Measurements from ENCODE around the gene ANKRD18A.
"Not testable (repeated sequence)": the region's sequence is repeated elsewhere in the genome, so short reads cannot be mapped to it uniquely, and the experiment has no call there.

Gene ANKRD18A

GRCh38 chr9:38622288-38622674 is 1.9 kb upstream of the ANKRD18A start:
- FAIRE-seq, result no peak
- TF ChIP-seq POLR2AphosphoS5 (IDR thresholded peaks at IDR 0.05; ENCODE audit: low read depth, low read length) (no peak), TAF1 (IDR thresholded peaks at IDR 0.05; ENCODE audit: borderline replicate concordance, low read depth, low read length) (no peak), POLR2A (IDR thresholded peaks at IDR 0.05; ENCODE audit: low read depth, low read length) (no peak)
- DNase-seq (ENCODE audit: insufficient read length), result no peak

GRCh38 chr9:38621434-38622287 is 1.3 kb upstream of the ANKRD18A start:
- TF ChIP-seq TAF1 (IDR thresholded peaks at IDR 0.05; ENCODE audit: borderline replicate concordance, low read depth, low read length) (no peak), POLR2A (IDR thresholded peaks at IDR 0.05; ENCODE audit: low read depth, low read length) (no peak), POLR2AphosphoS5 (IDR thresholded peaks at IDR 0.05; ENCODE audit: low read depth, low read length) (no peak)
- FAIRE-seq (peak; percentile 51), DNase-seq (ENCODE audit: insufficient read length) (no peak)

- TF ChIP-seq POLR2A (IDR thresholded peaks at IDR 0.05; ENCODE audit: low read depth, low read length), result no peak
- TF ChIP-seq POLR2AphosphoS5 (IDR thresholded peaks at IDR 0.05; ENCODE audit: low read depth, low read length), result no peak
- no peak for TF ChIP-seq TAF1 (IDR thresholded peaks at IDR 0.05; ENCODE audit: borderline replicate concordance, low read depth, low read length)
- FAIRE-seq (no peak), DNase-seq (ENCODE audit: insufficient read length) (no peak)
These were observed 594 bp downstream of the ANKRD18A start for GRCh38 chr9:38619556-38620447.

- not testable (repeated sequence) for FAIRE-seq; DNase-seq (ENCODE audit: insufficient read length)
These were observed 22.2 kb downstream of the ANKRD18A start for GRCh38 chr9:38598029-38598745.

- not testable (repeated sequence) for DNase-seq (ENCODE audit: insufficient read length); FAIRE-seq
These were observed 25.3 kb downstream of the ANKRD18A start for GRCh38 chr9:38595117-38595516.

GRCh38 chr9:38591346-38592063 is 28.9 kb downstream of the ANKRD18A start:
- DNase-seq (ENCODE audit: insufficient read length); FAIRE-seq: not testable (repeated sequence)

- not testable (repeated sequence) for FAIRE-seq; DNase-seq (ENCODE audit: insufficient read length)
These were observed 36.6 kb downstream of the ANKRD18A start for GRCh38 chr9:38583765-38584164.

- FAIRE-seq; DNase-seq (ENCODE audit: insufficient read length): not testable (repeated sequence)
These were observed 40.3 kb downstream of the ANKRD18A start for GRCh38 chr9:38580112-38580511.

- not testable (repeated sequence) for DNase-seq (ENCODE audit: insufficient read length); FAIRE-seq
These were observed 44.2 kb downstream of the ANKRD18A start for GRCh38 chr9:38576181-38576580.

- FAIRE-seq; DNase-seq (ENCODE audit: insufficient read length): not testable (repeated sequence)
These were observed 54.3 kb downstream of the ANKRD18A start for GRCh38 chr9:38566048-38566447.

GRCh38 chr9:38565178-38565577 is 55.2 kb downstream of the ANKRD18A start:
- FAIRE-seq; DNase-seq (ENCODE audit: insufficient read length): not testable (repeated sequence)

GRCh38 chr9:38563911-38564310 is 56.5 kb downstream of the ANKRD18A start:
- DNase-seq (ENCODE audit: insufficient read length); FAIRE-seq: not testable (repeated sequence)

- not testable (repeated sequence) for FAIRE-seq; DNase-seq (ENCODE audit: insufficient read length)
These were observed 59.3 kb downstream of the ANKRD18A start for GRCh38 chr9:38561134-38561533.

GRCh38 chr9:38559172-38559571 is 61.2 kb downstream of the ANKRD18A start:
- not testable (repeated sequence) for DNase-seq (ENCODE audit: insufficient read length)

GRCh38 chr9:38557746-38558145 is 62.6 kb downstream of the ANKRD18A start:
- DNase-seq (ENCODE audit: insufficient read length); FAIRE-seq: not testable (repeated sequence)

More at GRCh38 chr9:38559172-38559571, 61.2 kb downstream of the ANKRD18A start:
- not testable (repeated sequence) for FAIRE-seq

GRCh38 chr9:38554966-38555365 is 65.4 kb downstream of the ANKRD18A start:
- not testable (repeated sequence) for FAIRE-seq; DNase-seq (ENCODE audit: insufficient read length)

- DNase-seq (ENCODE audit: insufficient read length); FAIRE-seq: not testable (repeated sequence)
These were observed 67.4 kb downstream of the ANKRD18A start for GRCh38 chr9:38553019-38553418.
